Measurements from ENCODE around the gene GALNTL6.

Gene GALNTL6

GRCh38 chr4:171889681-171890080 lies 76.5 kb downstream of the GALNTL6 start:
- DNase-seq, result no peak

GRCh38 chr4:171891038-171891437 lies 77.8 kb downstream of the GALNTL6 start:
- no peak for DNase-seq

GRCh38 chr4:171896426-171896825 lies 83.2 kb downstream of the GALNTL6 start:
- no peak for DNase-seq

GRCh38 chr4:171919314-171919713 lies 106.1 kb downstream of the GALNTL6 start:
- DNase-seq, result no peak

- DNase-seq, result no peak
These were observed 107.7 kb downstream of the GALNTL6 start for GRCh38 chr4:171920901-171921300.

- DNase-seq, result no peak
These were observed 111.7 kb downstream of the GALNTL6 start for GRCh38 chr4:171924746-171925376.

GRCh38 chr4:171928336-171928735 lies 115.1 kb downstream of the GALNTL6 start:
- no peak for DNase-seq

GRCh38 chr4:171929477-171929876 lies 116.3 kb downstream of the GALNTL6 start:
- no peak for DNase-seq

- DNase-seq, result no peak
These were observed 116.7 kb downstream of the GALNTL6 start for GRCh38 chr4:171929907-171930306.

GRCh38 chr4:171932238-171932637 lies 119.0 kb downstream of the GALNTL6 start:
- no peak for DNase-seq

- no peak for DNase-seq
These were observed 127.5 kb downstream of the GALNTL6 start for GRCh38 chr4:171940656-171941055.

- DNase-seq, result no peak
These were observed 134.2 kb downstream of the GALNTL6 start for GRCh38 chr4:171947400-171947799.

GRCh38 chr4:171948038-171948437 lies 134.8 kb downstream of the GALNTL6 start:
- DNase-seq, result no peak

- DNase-seq, result no peak
These were observed 141.4 kb downstream of the GALNTL6 start for GRCh38 chr4:171954650-171955049.

- DNase-seq, result no peak
These were observed 143.5 kb downstream of the GALNTL6 start for GRCh38 chr4:171956678-171957077.

GRCh38 chr4:171962110-171962509 lies 148.9 kb downstream of the GALNTL6 start:
- DNase-seq, result no peak

- DNase-seq, result no peak
These were observed 153.2 kb downstream of the GALNTL6 start for GRCh38 chr4:171966356-171966755.

- DNase-seq, result no peak
These were observed 165.0 kb downstream of the GALNTL6 start for GRCh38 chr4:171978216-171978615.

- no peak for DNase-seq
These were observed 166.3 kb downstream of the GALNTL6 start for GRCh38 chr4:171979461-171979860.

GRCh38 chr4:171981185-171981584 lies 168.0 kb downstream of the GALNTL6 start:
- DNase-seq, result no peak

GRCh38 chr4:171983935-171984805 lies 171.0 kb downstream of the GALNTL6 start:
- no peak for DNase-seq

- DNase-seq, result no peak
These were observed 171.9 kb downstream of the GALNTL6 start for GRCh38 chr4:171985129-171985528.

- no peak for DNase-seq
These were observed 180.0 kb downstream of the GALNTL6 start for GRCh38 chr4:171993247-171993646.

GRCh38 chr4:172007889-172008288 lies 194.7 kb downstream of the GALNTL6 start:
- DNase-seq, result no peak

All from AML-193 (cell line).